Activated T-cell treated with anti-CD3 and anti-CD28 coated beads, Interleukin-2, amount 50 U/mL, for 4 hours (primary cell): ENCODE data around the gene GCNT1. TPM values are rescaled to one million over a fixed set of nuclear protein-coding genes. Genes with fewer than 3 reads are reported as not detected.

Experiments used
- total RNA-seq, 3 donors: library from RNA; stranded (reverse); gene quantifications; one replicate each; pipeline ENCODE4 v1.2.1, GENCODE V29; 2021

The GCNT1 gene
- total RNA-seq, 3 donors from 2014 or later, result 6.2 to 8.9 (median 7.7) TPM

Other genes starting within 250 kb of the GCNT1 start
- gene RFK, start 64.8 kb upstream of the GCNT1 start, total RNA-seq, result 10 to 100 TPM; 18.6 to 22.5 (median 19.4) TPM